Mucosa of rectum (tissue), 2 donors: ENCODE measurements around the gene UGT1A9.
"Not testable (repeated sequence)": the region's sequence is repeated elsewhere in the genome, so short reads cannot be mapped to it uniquely, and the experiment has no call there.

Experiments
- H3K27ac ChIP-seq, 2 donors: one replicate each; pipeline ENCODE4 v1.7.0; 2013; ENCODE audit warnings: inconsistent platforms in 2 of 2, low read depth in 2 of 2, low read length in 2 of 2
- H3K27me3 ChIP-seq, 2 donors: one replicate each; pipeline ENCODE4 v1.7.0; 2013; ENCODE audit warnings: low read length in 2 of 2; ENCODE audit not compliant: control insufficient read depth in 2 of 2, insufficient read depth in 2 of 2
- H3K36me3 ChIP-seq, 2 donors: one replicate each; pipeline ENCODE4 v1.7.0; 2013; ENCODE audit warnings: low read length in 2 of 2; ENCODE audit not compliant: control insufficient read depth in 2 of 2, insufficient read depth in 2 of 2
- H3K4me1 ChIP-seq, 2 donors: one replicate each; pipeline ENCODE4 v1.7.0; 2013; ENCODE audit warnings: low read length in 2 of 2, mild to moderate bottlenecking in 1 of 2; ENCODE audit not compliant: control insufficient read depth in 2 of 2, insufficient read depth in 2 of 2
- H3K4me3 ChIP-seq, 2 donors: one replicate each; pipeline ENCODE4 v1.7.0; 2013; ENCODE audit warnings: low read length in 2 of 2
- H3K9ac ChIP-seq, 2 donors: one replicate each; pipeline ENCODE4 v1.7.0; 2013; ENCODE audit warnings: low read length in 2 of 2, low read depth in 1 of 2, mild to moderate bottlenecking in 1 of 2
- H3K9me3 ChIP-seq, 2 donors: one replicate each; pipeline ENCODE4 v1.7.0; 2013; ENCODE audit warnings: low read length in 2 of 2; ENCODE audit not compliant: control insufficient read depth in 2 of 2
- donor health status: healthy.
- donor health status: Normal muscosa, but diverticular disease.

Gene UGT1A9

DNA sequence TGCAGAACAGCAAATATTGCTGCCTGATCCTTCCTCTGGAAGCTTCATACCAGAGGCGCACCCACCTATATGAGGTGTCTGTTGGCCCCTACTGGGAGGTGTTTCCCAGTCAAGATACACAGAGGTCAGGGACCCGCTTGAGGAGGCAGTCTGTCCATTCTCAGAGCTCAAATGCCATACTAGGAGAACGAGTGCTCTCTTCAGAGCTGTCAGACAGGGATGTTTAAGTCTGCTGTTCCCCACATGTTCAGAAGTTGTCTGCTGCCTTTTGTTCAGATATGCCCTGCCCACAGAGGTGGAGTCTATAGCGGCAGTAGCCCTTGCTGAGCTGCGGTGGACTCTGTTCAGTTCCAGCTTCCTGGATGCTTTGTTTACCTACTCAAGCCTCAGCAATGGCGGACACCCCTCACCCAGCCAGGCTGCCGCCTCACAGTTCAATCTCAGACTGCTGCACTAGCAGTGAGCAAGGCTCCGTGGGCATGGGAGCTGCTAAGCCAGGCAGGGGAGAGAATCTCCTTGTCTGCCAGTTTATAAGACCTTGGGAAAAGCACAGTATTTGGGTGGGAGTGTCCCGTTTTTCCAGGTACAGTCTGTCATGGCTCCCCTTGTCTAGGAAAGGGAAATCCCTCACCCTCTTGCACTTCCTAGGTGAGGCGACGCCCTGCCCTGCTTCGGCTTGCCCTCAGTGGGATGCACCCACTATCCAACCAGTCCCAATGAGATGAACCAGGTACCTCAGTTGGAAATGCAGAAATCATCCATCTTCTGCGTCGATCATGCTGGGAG is 65.4 kb downstream of the UGT1A9 start:
- not testable (repeated sequence) for H3K4me3 ChIP-seq, H3K36me3 ChIP-seq, H3K9me3 ChIP-seq, H3K27ac ChIP-seq, H3K27me3 ChIP-seq, H3K4me1 ChIP-seq, H3K9ac ChIP-seq

DNA sequence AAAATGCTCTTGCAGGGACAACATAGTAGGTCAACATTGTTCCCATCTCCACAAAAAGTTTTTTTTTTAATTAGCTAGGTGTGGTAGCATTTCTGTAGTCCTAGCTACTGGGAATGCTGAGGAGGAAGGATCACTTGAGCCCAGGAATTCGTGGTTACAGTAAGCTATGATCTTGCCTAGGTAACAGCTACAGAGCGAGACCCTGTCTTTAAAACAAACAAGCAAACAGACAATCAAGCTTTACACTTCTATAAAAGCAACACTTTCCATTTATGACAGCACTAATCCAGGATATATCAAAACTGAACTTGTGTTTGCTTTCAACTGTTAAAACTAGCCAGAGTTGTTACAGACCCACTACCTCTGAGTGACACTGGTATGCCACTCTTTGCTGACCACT is 69.2 kb downstream of the UGT1A9 start:
- no peaks in the 10 kb centered on the region for H3K9me3 ChIP-seq
- H3K36me3 ChIP-seq, result no peaks in the 10 kb centered on the region
- H3K27me3 ChIP-seq, result no peaks in the 10 kb centered on the region
- H3K9ac ChIP-seq, result no peak overlapping the region
- no peak overlapping the region for H3K27ac ChIP-seq
- H3K4me3 ChIP-seq, result no peak overlapping the region
- H3K4me1 ChIP-seq, result no peaks in the 10 kb centered on the region

DNA sequence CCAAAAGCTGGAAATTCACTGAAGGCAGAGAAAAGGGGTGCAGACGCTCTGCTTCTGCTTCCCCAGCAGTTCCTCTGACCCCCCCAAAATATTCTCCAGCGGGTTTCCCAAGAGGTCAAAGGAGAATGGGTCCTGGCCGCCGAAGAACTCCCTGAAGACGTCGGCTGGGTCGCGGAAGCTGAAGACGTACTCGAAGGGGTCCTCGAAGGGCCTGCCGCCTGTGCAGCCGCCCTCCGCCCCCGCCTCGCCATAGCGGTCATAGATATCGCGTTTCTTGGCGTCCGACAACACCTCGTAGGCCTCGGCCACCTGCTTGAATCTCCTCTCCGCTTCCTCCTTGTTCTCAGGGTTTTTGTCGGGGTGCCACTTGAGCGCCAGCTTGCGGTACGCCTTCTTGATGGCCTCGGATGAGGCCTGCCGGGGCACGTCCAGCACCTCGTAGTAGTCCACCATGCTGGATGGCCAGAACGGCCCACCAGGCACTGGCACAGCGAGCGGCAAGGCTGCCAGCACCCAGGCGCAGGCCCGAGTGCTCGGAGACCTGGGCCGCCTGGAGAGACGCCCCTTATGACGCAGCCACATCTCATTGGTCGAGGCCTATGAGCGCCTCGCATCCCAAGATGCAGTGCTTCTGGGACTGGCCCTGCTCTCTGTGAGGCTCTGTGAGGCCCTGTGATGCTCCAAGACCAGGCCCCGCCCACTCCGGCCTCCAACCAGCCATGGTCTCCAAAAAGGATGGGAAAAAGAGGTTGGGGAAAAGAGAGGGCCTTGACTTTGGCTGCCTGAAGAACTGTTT is 72.0 kb downstream of the UGT1A9 start:
- Histone ChIP-seq H3K9ac (no peak overlapping the region), H3K4me1 (no peaks in the 10 kb centered on the region)

DNA sequence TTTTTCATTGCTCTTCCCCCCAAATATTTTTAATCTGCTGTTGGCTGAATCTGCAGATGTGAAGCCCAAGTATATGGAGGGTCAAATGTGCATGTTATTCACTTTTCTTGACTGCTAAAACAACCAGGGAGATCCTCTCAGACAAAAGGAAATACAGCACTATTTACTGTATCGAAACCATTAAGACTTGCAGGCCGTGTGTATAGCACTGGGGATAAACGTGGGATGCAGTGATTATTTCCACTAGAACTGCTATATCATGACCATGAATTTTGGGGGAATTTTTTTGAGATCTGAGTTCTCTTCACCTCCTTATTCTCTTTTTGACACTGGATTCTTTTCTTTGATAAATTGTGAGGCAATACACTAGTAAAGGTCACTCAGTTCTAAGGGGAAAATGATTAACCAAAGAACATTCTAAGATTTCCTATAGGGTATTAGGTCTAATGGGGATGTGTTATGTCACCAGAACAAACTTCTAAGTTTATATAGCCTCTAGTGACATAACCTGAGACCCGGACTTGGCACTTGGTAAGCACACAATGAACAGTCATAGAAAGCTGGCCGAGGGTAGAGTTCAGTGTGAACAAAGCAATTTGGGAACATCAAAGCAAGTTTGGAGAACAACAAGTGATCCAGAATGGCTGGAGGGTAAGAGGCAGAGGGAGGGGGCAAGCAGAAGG is 73.5 kb downstream of the UGT1A9 start:
- no peaks in the 10 kb centered on the region for H3K9me3 ChIP-seq
- no peak overlapping the region for H3K4me3 ChIP-seq
- no peak overlapping the region for H3K27ac ChIP-seq
- no peak overlapping the region for H3K9ac ChIP-seq
- no peaks in the 10 kb centered on the region for H3K36me3 ChIP-seq
- H3K27me3 ChIP-seq, result no peaks in the 10 kb centered on the region
- H3K4me1 ChIP-seq, result no peaks in the 10 kb centered on the region

More for the DNA sequence above, 72.0 kb downstream of the UGT1A9 start:
- no peak overlapping the region for H3K27ac ChIP-seq
- no peak overlapping the region for H3K4me3 ChIP-seq
- H3K9me3 ChIP-seq, result no peaks in the 10 kb centered on the region
- H3K27me3 ChIP-seq, result no peaks in the 10 kb centered on the region
- H3K36me3 ChIP-seq, result no peaks in the 10 kb centered on the region

DNA sequence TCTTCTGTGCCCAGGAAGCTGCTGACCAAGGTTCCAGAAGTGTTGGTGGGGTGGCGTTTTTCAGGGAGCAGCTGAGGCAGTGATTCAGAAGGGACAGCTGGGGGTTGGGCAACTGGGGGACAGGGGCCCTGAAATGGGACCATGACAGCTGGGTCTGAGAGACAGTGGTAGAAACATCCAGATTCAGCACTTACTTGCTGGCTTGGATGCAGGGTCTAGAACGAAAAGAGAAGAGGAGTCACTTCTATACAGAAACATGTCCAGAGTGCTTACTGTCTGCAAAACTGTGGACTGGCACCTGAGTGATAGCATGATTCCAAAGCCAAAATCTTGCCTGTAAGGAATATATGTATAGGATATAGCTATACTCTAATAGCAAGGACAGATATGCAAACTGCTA is 74.1 kb downstream of the UGT1A9 start:
- H3K36me3 ChIP-seq, H3K9me3 ChIP-seq, H3K9ac ChIP-seq, H3K4me1 ChIP-seq, H3K4me3 ChIP-seq, H3K27ac ChIP-seq, H3K27me3 ChIP-seq: not testable (repeated sequence)

- no peaks in the 10 kb centered on the region for H3K36me3 ChIP-seq
- H3K4me3 ChIP-seq, result no peak overlapping the region
- H3K27me3 ChIP-seq, result no peaks in the 10 kb centered on the region
- H3K27ac ChIP-seq, result no peak overlapping the region
- H3K4me1 ChIP-seq, result no peaks in the 10 kb centered on the region
- H3K9me3 ChIP-seq, result peaks cover 0 to 2% of the 10 kb centered on the region in 2 donors
- no peak overlapping the region for H3K9ac ChIP-seq
Measured at GRCh38 chr2:233746475-233747282, 75.0 kb downstream of the UGT1A9 start.

DNA sequence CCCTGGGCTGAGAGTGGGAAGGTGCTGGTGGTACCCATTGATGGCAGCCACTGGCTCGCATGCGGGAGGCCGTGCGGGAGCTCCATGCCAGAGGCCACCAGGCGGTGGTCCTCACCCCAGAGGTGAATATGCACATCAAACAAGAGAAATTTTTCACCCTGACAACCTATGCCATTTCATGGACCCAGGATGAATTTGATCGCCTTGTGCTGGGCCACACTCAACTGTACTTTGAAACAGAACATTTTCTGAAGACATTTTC is 75.5 kb downstream of the UGT1A9 start:
- no peaks in the 10 kb centered on the region for H3K4me1 ChIP-seq
- H3K27ac ChIP-seq, result no peak overlapping the region
- H3K27me3 ChIP-seq, result no peaks in the 10 kb centered on the region
- no peaks in the 10 kb centered on the region for H3K36me3 ChIP-seq
- no peak overlapping the region for H3K9ac ChIP-seq
- H3K4me3 ChIP-seq, result no peak overlapping the region
- peaks cover 0 to 2% of the 10 kb centered on the region in 2 donors for H3K9me3 ChIP-seq

DNA sequence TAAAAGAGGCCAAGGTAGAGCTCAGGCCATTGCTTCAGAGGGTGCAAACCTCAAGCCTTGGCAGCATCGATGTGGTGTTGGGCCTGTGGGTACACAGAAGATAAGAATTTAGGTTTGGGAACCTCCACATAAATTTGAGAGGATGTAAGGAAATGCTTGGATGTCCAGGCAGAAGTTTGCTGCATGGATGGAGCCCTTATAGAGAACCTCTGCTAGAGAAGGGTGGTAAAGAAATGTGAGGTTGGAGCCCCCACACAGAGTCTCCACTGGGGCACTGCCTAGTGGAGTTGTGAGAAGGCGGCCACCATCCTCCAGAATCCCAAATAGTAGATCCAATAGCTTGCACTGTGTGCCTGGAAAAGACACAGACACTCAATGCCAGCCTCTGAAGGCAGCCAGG is 79.0 kb downstream of the UGT1A9 start:
- not testable (repeated sequence) for H3K27me3 ChIP-seq, H3K4me3 ChIP-seq, H3K4me1 ChIP-seq, H3K9me3 ChIP-seq, H3K9ac ChIP-seq, H3K27ac ChIP-seq, H3K36me3 ChIP-seq

GRCh38 chr2:233751212-233752009 is 79.7 kb downstream of the UGT1A9 start:
- not testable (repeated sequence) for H3K9ac ChIP-seq, H3K27ac ChIP-seq, H3K36me3 ChIP-seq, H3K4me3 ChIP-seq, H3K27me3 ChIP-seq, H3K4me1 ChIP-seq, H3K9me3 ChIP-seq
